Neural progenitor cell (in vitro differentiated cells): ENCODE results near the gene AMT. TPM values are rescaled to one million over a fixed set of nuclear protein-coding genes. Genes with fewer than 3 reads are reported as not detected.

Source experiments
- DNase-seq: peaks from one replicate; pipeline ENCODE4 v3.0.0-alpha.2; 2016; ENCODE audit warnings: low spot score
- H2AFZ ChIP-seq: fragments of 200-600 bp; sonication (generic); replicated peaks from 2 replicates; pipeline ENCODE4 v1.6.1; 2016; ENCODE audit warnings: antibody characterized with exemption
- H3F3A ChIP-seq: fragments of 200-600 bp; sonication (generic); 2 replicates; pipeline ENCODE4 v1.6.1; 2016; ENCODE audit warnings: antibody characterized with exemption, low read depth
- H3K27ac ChIP-seq: fragments of 200-600 bp; sonication (generic); 2 replicates; pipeline ENCODE4 v1.5.1; 2016; ENCODE audit warnings: mild to moderate bottlenecking
- H3K27me3 ChIP-seq: fragments of 200-600 bp; sonication (generic); 2 replicates; pipeline ENCODE4 v1.6.1; 2016; ENCODE audit warnings: mild to moderate bottlenecking, moderate library complexity
- H3K36me3 ChIP-seq: fragments of 200-600 bp; sonication (generic); 2 replicates; pipeline ENCODE4 v1.5.1; 2016
- H3K4me1 ChIP-seq: fragments of 200-600 bp; sonication (generic); 2 replicates; pipeline ENCODE4 v1.6.1; 2016; ENCODE audit warnings: mixed run types
- H3K4me2 ChIP-seq: fragments of 200-600 bp; sonication (generic); 2 replicates; pipeline ENCODE4 v1.6.1; 2016
- H3K4me3 ChIP-seq: fragments of 200-600 bp; sonication (generic); 2 replicates; pipeline ENCODE4 v1.5.1; 2016
- H3K79me2 ChIP-seq: fragments of 200-600 bp; sonication (generic); 2 replicates; pipeline ENCODE4 v1.6.1; 2016; ENCODE audit warnings: low read depth
- H3K9ac ChIP-seq: fragments of 200-600 bp; sonication (generic); 2 replicates; pipeline ENCODE4 v1.6.1; 2016
- H3K9me3 ChIP-seq: fragments of 200-600 bp; sonication (generic); 2 replicates; pipeline ENCODE4 v1.5.1; 2016; ENCODE audit warnings: low read depth
- H4K20me1 ChIP-seq: fragments of 200-600 bp; sonication (generic); 2 replicates; pipeline ENCODE4 v1.6.1; 2016; ENCODE audit warnings: low read depth
- H3K27ac Mint-ChIP-seq: 3 replicates; pipeline ENCODE4 v1.8.0; 2021; ENCODE audit warnings: mixed read lengths
- H3K27me3 Mint-ChIP-seq: 2 replicates; pipeline ENCODE4 v1.8.0; 2022; ENCODE audit warnings: low read depth, mild to moderate bottlenecking, inconsistent platforms, moderate library complexity, mixed read lengths; ENCODE audit not compliant: insufficient read depth
- H3K36me3 Mint-ChIP-seq: 3 replicates; pipeline ENCODE4 v1.8.0; 2021; ENCODE audit warnings: mixed read lengths
- H3K4me1 Mint-ChIP-seq: 3 replicates; pipeline ENCODE4 v1.8.0; 2021; ENCODE audit warnings: mixed read lengths
- H3K4me3 Mint-ChIP-seq: 3 replicates; pipeline ENCODE4 v1.8.0; 2021; ENCODE audit warnings: mild to moderate bottlenecking, moderate library complexity, mixed read lengths
- H3K9me3 Mint-ChIP-seq: 3 replicates; pipeline ENCODE4 v1.8.0; 2020; ENCODE audit warnings: mixed read lengths
- CTCF ChIP-seq: fragments of 200-600 bp; sonication (generic); IDR thresholded peaks from 2 replicates; pipeline ENCODE4 v1.5.1; 2017; ENCODE audit warnings: antibody characterized with exemption, mild to moderate bottlenecking
- EZH2 ChIP-seq: fragments of 200-600 bp; sonication (generic); IDR thresholded peaks from 2 replicates; pipeline ENCODE4 v1.6.1; 2017; ENCODE audit warnings: antibody characterized with exemption, mild to moderate bottlenecking, moderate library complexity
- EZH2phosphoT487 ChIP-seq: fragments of 200-600 bp; sonication (generic); IDR thresholded peaks from 2 replicates; pipeline ENCODE4 v1.6.1; 2017; ENCODE audit warnings: antibody characterized with exemption
- small RNA-seq: library from RNA; depleted of rRNA; stranded (forward); fragments of <200 nt; gene quantifications from one replicate; pipeline ENCODE3, GENCODE V24; 2015
- total RNA-seq: library from RNA; depleted of rRNA; stranded (reverse); fragments of >200 nt; gene quantifications from 2 replicates; pipeline ENCODE4 v1.2.3, GENCODE V29; 2015; ENCODE audit warnings: low replicate concordance

AMT gene
- total RNA-seq, 1 donor from 2014 or later = 35.4 TPM

DNA sequence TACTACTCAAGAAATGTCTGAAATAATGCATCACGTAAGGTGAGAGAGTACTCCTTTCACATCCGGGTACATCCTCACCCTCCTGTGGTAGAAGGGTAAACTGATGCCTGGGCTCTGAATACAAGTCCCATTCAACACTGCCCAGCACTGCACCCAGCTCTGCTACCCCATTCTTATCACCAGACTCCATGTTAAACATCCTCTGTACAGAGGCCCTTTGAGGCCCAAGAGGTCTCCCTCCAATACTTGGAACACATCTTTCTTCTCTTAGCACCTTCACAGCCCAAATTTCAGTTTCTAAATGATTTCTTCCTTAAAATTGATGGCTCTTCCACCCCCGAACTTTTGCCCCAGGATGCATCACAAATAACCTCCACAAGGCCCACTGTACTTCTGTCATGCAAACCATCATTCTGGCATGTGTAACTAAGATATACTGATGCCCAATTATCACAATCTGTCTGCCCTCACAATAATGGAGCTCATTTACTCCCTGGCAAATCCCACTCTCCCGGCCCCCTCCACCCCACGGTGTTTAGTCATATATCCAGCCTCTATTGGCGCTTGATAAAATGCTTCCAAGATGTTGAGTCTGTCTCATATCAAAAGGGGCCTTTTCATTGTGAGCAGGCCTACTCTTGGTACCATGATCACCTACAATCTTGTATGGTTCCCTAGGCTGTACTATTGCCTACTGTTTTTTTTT is 51.5 kb downstream of the AMT start:
- H4K20me1 ChIP-seq = peaks cover 21% of the 10 kb centered on the region
- H3K36me3 ChIP-seq = peaks cover 4% of the 10 kb centered on the region
- H3K79me2 ChIP-seq = peaks cover 58% of the 10 kb centered on the region
- Mint-ChIP-seq H3K4me1 (peaks cover 4% of the 10 kb centered on the region), H3K9me3 (no peaks in the 10 kb centered on the region), H3K27ac (no peak overlapping the region), H3K27me3 (no peaks in the 10 kb centered on the region), H3K4me3 (no peak overlapping the region), H3K36me3 (peaks cover 40% of the 10 kb centered on the region)
- H3F3A ChIP-seq = peaks cover 2% of the 10 kb centered on the region
- H3K9ac ChIP-seq = no peak overlapping the region
- no peak overlapping the region for H2AFZ ChIP-seq
- H3K4me3 ChIP-seq = no peak overlapping the region
- H3K9me3 ChIP-seq = no peaks in the 10 kb centered on the region
- no peaks in the 10 kb centered on the region for H3K27me3 ChIP-seq
- no peaks in the 10 kb centered on the region for H3K4me1 ChIP-seq
- DNase-seq = no peak
- no peak overlapping the region for H3K27ac ChIP-seq
- no peak for TF ChIP-seq EZH2
- no peak for TF ChIP-seq EZH2phosphoT487
- no peak for TF ChIP-seq CTCF
- H3K4me2 ChIP-seq = no peak overlapping the region

Small RNA genes within 50 kb of the gene (small RNA-seq; reads per million reads assigned to genes)
- gene RNA5SP130 = not detected

Other genes starting within 250 kb of the AMT start
- gene C3orf62, start 145.2 kb downstream of the AMT start, total RNA-seq = 3.0 and 3.4 TPM in 2 replicates
- gene USP4, start 82.4 kb downstream of the AMT start, total RNA-seq = 17.7 and 21.0 TPM in 2 replicates
- gene GPX1, start 64.1 kb downstream of the AMT start, total RNA-seq = 70.8 and 165 TPM in 2 replicates
- 449 and 460 TPM in 2 replicates for gene RHOA, start 10.5 kb downstream of the AMT start, total RNA-seq
- gene TCTA, start 10.1 kb downstream of the AMT start, total RNA-seq = 1.4 and 5.2 TPM in 2 replicates
- 6.6 and 12.4 TPM in 2 replicates for gene NICN1, start 6.9 kb upstream of the AMT start, total RNA-seq
- 67.5 and 94.5 TPM in 2 replicates for gene DAG1, start 47.8 kb upstream of the AMT start, total RNA-seq
- gene BSN, start 132.0 kb upstream of the AMT start, total RNA-seq = 0.17 and 0.53 TPM in 2 replicates